Measurements from ENCODE around the gene RILPL2. TPM values are rescaled to one million over a fixed set of nuclear protein-coding genes. Genes with fewer than 3 reads are reported as not detected.
"Not testable (repeated sequence)": the region's sequence is repeated elsewhere in the genome, so short reads cannot be mapped to it uniquely, and the experiment has no call there.

RILPL2 gene
- total RNA-seq, 1 donor from 2014 or later: 18.6 TPM

GRCh38 chr12:123369229-123369628, 67.3 kb downstream of the RILPL2 start:
- Histone ChIP-seq H3K4me3 (no peak overlapping the region), H3K9me3 (no peaks in the 10 kb centered on the region), H3K27ac (no peak overlapping the region), H3K27me3 (ENCODE audit: low read depth) (no peaks in the 10 kb centered on the region), H3K4me1 (peaks cover 6% of the 10 kb centered on the region), H3K36me3 (no peaks in the 10 kb centered on the region)
- ATAC-seq (no peak), DNase-seq (no peak)
- no peak for TF ChIP-seq CTCF (IDR thresholded peaks at IDR 0.05)
- intact Hi-C loops (cut with DNase I): no loop called here

- H3K27ac ChIP-seq; H3K36me3 ChIP-seq; H3K4me3 ChIP-seq; H3K4me1 ChIP-seq; intact Hi-C loops (cut with DNase I); ATAC-seq; H3K27me3 ChIP-seq (ENCODE audit: low read depth); DNase-seq; H3K9me3 ChIP-seq: not testable (repeated sequence)
Observed at GRCh38 chr12:123368431-123368830, 68.1 kb downstream of the RILPL2 start.

DNA sequence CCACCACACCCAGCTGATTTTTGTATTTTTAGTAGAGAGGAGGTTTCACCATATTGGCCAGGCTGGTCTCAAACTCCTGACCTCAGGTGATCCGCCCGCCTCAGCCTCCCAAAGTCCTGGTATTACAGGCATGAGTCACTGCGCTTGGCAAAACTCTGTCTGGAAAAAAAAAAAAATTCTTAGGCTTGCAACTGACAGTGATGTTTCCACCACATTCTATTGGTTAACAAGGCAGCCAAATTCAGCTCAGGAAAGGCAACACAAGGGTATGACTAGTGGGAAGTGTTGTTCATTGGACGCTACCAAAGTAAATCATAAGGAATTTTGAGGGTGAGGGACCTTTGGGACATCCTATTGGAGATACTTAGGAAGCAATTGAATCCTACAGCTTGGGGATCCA, 69.0 kb downstream of the RILPL2 start:
- DNase-seq (no peak), ATAC-seq (no peak)
- no peak for TF ChIP-seq CTCF (IDR thresholded peaks at IDR 0.05)
- Histone ChIP-seq H3K27ac (no peak overlapping the region), H3K36me3 (no peaks in the 10 kb centered on the region), H3K4me1 (peaks cover 17% of the 10 kb centered on the region), H3K4me3 (no peak overlapping the region), H3K27me3 (ENCODE audit: low read depth) (no peaks in the 10 kb centered on the region), H3K9me3 (no peaks in the 10 kb centered on the region)
- intact Hi-C loops (cut with DNase I): no loop called here

Other genes starting within 250 kb of the RILPL2 start
- gene MPHOSPH9, start 203.5 kb downstream of the RILPL2 start, total RNA-seq: 21.8 TPM
- 12.7 TPM for gene MTRFR, start 203.2 kb downstream of the RILPL2 start, total RNA-seq
- 83.5 TPM for gene CDK2AP1, start 164.8 kb downstream of the RILPL2 start, total RNA-seq
- gene SBNO1, start 71.8 kb downstream of the RILPL2 start, total RNA-seq: 28.2 TPM
- gene KMT5A, start 52.6 kb downstream of the RILPL2 start, total RNA-seq: 41.7 TPM
- gene SNRNP35, start 21.5 kb upstream of the RILPL2 start, total RNA-seq: 23.3 TPM
- gene RILPL1, start 97.0 kb upstream of the RILPL2 start, total RNA-seq: 14.4 TPM
- 195 TPM for gene TMED2, start 147.9 kb upstream of the RILPL2 start, total RNA-seq
- gene DDX55, start 165.4 kb upstream of the RILPL2 start, total RNA-seq: 20.5 TPM
- 41.4 TPM for gene EIF2B1, start 197.0 kb upstream of the RILPL2 start, total RNA-seq
- gene GTF2H3, start 197.1 kb upstream of the RILPL2 start, total RNA-seq: 25.5 TPM
- gene TCTN2, start 234.4 kb upstream of the RILPL2 start, total RNA-seq: 14.5 TPM

Data from lower lobe of right lung (tissue), 2 donors.